ENCODE data around the gene PRSS56. TPM values are rescaled to one million over a fixed set of nuclear protein-coding genes. Genes with fewer than 3 reads are reported as not detected.
"Not testable (repeated sequence)": the region's sequence is repeated elsewhere in the genome, so short reads cannot be mapped to it uniquely, and the experiment has no call there.

The PRSS56 gene
- total RNA-seq, 1 donor from 2014 or later: not detected

- Histone ChIP-seq H3K27ac (replicated peaks) (no peak overlapping the region), H3K4me3 (no peak overlapping the region), H3K9me3 (replicated peaks) (no peaks in the 10 kb centered on the region), H3K36me3 (no peaks in the 10 kb centered on the region), H3K4me1 (peaks cover 16% of the 10 kb centered on the region), H3K27me3 (ENCODE audit: low read depth) (peaks cover 29% of the 10 kb centered on the region)
- peak; percentile 9 for DNase-seq
- intact Hi-C loops (cut with micrococcal nuclease): no loop called here
- no peak for TF ChIP-seq CTCF (IDR thresholded peaks at IDR 0.05; ENCODE audit: borderline replicate concordance)
Measured at GRCh38 chr2:232529806-232530547, 9.8 kb downstream of the PRSS56 start.

- Histone ChIP-seq H3K9me3 (replicated peaks) (peaks cover 2% of the 10 kb centered on the region), H3K4me1 (peaks cover 8% of the 10 kb centered on the region), H3K4me3 (no peak overlapping the region), H3K27ac (replicated peaks) (no peak overlapping the region), H3K27me3 (ENCODE audit: low read depth) (peaks cover 23% of the 10 kb centered on the region), H3K36me3 (no peaks in the 10 kb centered on the region)
- peak; percentile 5 for DNase-seq
- TF ChIP-seq CTCF (IDR thresholded peaks at IDR 0.05; ENCODE audit: borderline replicate concordance): no peak
- intact Hi-C loops (cut with micrococcal nuclease): no loop called here
Measured at GRCh38 chr2:232530626-232531260, 10.6 kb downstream of the PRSS56 start.

- Histone ChIP-seq H3K4me3 (no peak overlapping the region), H3K36me3 (no peaks in the 10 kb centered on the region), H3K27ac (replicated peaks) (no peak overlapping the region), H3K9me3 (replicated peaks) (peaks cover 10% of the 10 kb centered on the region), H3K27me3 (ENCODE audit: low read depth) (peaks cover 24% of the 10 kb centered on the region), H3K4me1 (peaks cover 9% of the 10 kb centered on the region)
- intact Hi-C loops (cut with micrococcal nuclease): no loop called here
- DNase-seq: peak; percentile 26
- no peak for TF ChIP-seq CTCF (IDR thresholded peaks at IDR 0.05; ENCODE audit: borderline replicate concordance)
Measured at GRCh38 chr2:232532419-232532818, 12.2 kb downstream of the PRSS56 start.

- H3K9me3 ChIP-seq (replicated peaks); H3K4me1 ChIP-seq; DNase-seq; intact Hi-C loops (cut with micrococcal nuclease); H3K36me3 ChIP-seq; H3K4me3 ChIP-seq; H3K27ac ChIP-seq (replicated peaks): not testable (repeated sequence)
- peaks cover 24% of the 10 kb centered on the region for H3K27me3 ChIP-seq (ENCODE audit: low read depth)
Measured at GRCh38 chr2:232532821-232533220, 12.6 kb downstream of the PRSS56 start.

GRCh38 chr2:232533944-232534710 lies 13.9 kb downstream of the PRSS56 start:
- no peak overlapping the region for H3K4me3 ChIP-seq
- no peak for TF ChIP-seq CTCF (IDR thresholded peaks at IDR 0.05; ENCODE audit: borderline replicate concordance)
- H3K36me3 ChIP-seq: no peaks in the 10 kb centered on the region
- no peak overlapping the region for H3K27ac ChIP-seq (replicated peaks)
- intact Hi-C loops (cut with micrococcal nuclease): no loop called here
- H3K27me3 ChIP-seq (ENCODE audit: low read depth): peaks cover 28% of the 10 kb centered on the region
- peaks cover 9% of the 10 kb centered on the region for H3K4me1 ChIP-seq
- H3K9me3 ChIP-seq (replicated peaks): peaks cover 10% of the 10 kb centered on the region
- DNase-seq: peak; percentile 12
